Transverse colon (tissue), 3 donors: ENCODE data around the gene PDGFC.

Experiments
- EP300 ChIP-seq: sonication (generic); formaldehyde crosslinking; IDR thresholded peaks from one replicate; pipeline ENCODE4 v1.6.1; 2017; ENCODE audit warnings: antibody characterized with exemption, low read depth
- TF ChIP-seq, protein P1 (sequence below), 5 experiments: fragments of 200-600 bp in 3 of 5; fragments of 450-650 bp in 2 of 5; sonication (generic) in 3 of 5; IDR thresholded peaks; 1 replicate in 2 of 5; 2 replicates in 3 of 5; pipeline ENCODE4 v1.5.1; 2016 to 2017; ENCODE audit warnings: antibody characterized with exemption in 5 of 5, inconsistent platforms in 3 of 5, mild to moderate bottlenecking in 2 of 5, moderate library complexity in 1 of 5

GRCh38 chr4:156779774-156780173 lies 191.8 kb downstream of the PDGFC start:
- TF ChIP-seq, protein P1, sequence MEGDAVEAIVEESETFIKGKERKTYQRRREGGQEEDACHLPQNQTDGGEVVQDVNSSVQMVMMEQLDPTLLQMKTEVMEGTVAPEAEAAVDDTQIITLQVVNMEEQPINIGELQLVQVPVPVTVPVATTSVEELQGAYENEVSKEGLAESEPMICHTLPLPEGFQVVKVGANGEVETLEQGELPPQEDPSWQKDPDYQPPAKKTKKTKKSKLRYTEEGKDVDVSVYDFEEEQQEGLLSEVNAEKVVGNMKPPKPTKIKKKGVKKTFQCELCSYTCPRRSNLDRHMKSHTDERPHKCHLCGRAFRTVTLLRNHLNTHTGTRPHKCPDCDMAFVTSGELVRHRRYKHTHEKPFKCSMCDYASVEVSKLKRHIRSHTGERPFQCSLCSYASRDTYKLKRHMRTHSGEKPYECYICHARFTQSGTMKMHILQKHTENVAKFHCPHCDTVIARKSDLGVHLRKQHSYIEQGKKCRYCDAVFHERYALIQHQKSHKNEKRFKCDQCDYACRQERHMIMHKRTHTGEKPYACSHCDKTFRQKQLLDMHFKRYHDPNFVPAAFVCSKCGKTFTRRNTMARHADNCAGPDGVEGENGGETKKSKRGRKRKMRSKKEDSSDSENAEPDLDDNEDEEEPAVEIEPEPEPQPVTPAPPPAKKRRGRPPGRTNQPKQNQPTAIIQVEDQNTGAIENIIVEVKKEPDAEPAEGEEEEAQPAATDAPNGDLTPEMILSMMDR (IDR thresholded peaks at IDR 0.05), result no peak
- TF ChIP-seq EP300, result no peak
